Activated CD4-positive, alpha-beta memory T cell treated with anti-CD3 and anti-CD28 coated beads for 36 hours (primary cell): ENCODE measurements around the gene CR2. TPM values are rescaled to one million over a fixed set of nuclear protein-coding genes. Genes with fewer than 3 reads are reported as not detected.
"Not testable (repeated sequence)": the region's sequence is repeated elsewhere in the genome, so short reads cannot be mapped to it uniquely, and the experiment has no call there.

ENCODE experiments used
- CTCF ChIA-PET: fragments of 350-600 bp; sonication (Branson Sonifier 250); formaldehyde crosslinking; loops from one replicate; lab custom pipeline; 2021; ENCODE audit warnings: antibody characterized with exemption, inconsistent platforms; lab: Charles Lee
- POLR2A ChIA-PET: fragments of 350-600 bp; sonication (Branson Sonifier 250); formaldehyde crosslinking; loops from one replicate; lab custom pipeline; 2021; ENCODE audit warnings: antibody characterized with exemption; lab: Charles Lee
- DNase-seq: peaks from one replicate; pipeline ENCODE4 v3.0.0-alpha.2; 2020
- H3K27ac Mint-ChIP-seq: one replicate; pipeline ENCODE4 v1.8.0; 2021; ENCODE audit warnings: mixed read lengths
- H3K27me3 Mint-ChIP-seq: one replicate; pipeline ENCODE4 v1.8.0; 2021; ENCODE audit warnings: mixed read lengths
- H3K36me3 Mint-ChIP-seq: one replicate; pipeline ENCODE4 v1.8.0; 2021; ENCODE audit warnings: mixed read lengths
- H3K4me1 Mint-ChIP-seq: one replicate; pipeline ENCODE4 v1.8.0; 2021; ENCODE audit warnings: low read depth, mixed read lengths
- H3K4me3 Mint-ChIP-seq: one replicate; pipeline ENCODE4 v1.8.0; 2021; ENCODE audit warnings: mild to moderate bottlenecking, mixed read lengths
- H3K9me3 Mint-ChIP-seq: one replicate; pipeline ENCODE4 v1.8.0; 2021; ENCODE audit warnings: mixed read lengths
- intact Hi-C: fragments of 100-400 bp; cut with micrococcal nuclease; formaldehyde crosslinking; loops from one replicate; pipeline ENCODE4 v1.15.1; 2023
- total RNA-seq, 2 experiments: library from RNA; stranded (reverse); gene quantifications; one replicate each; pipeline ENCODE4 v1.2.3, GENCODE V29; 2021

The CR2 gene
- total RNA-seq, 2 experiments from 2014 or later: 0.10 TPM; not detected in 1

GRCh38 chr1:207423560-207424292, 30.4 kb upstream of the CR2 start:
- DNase-seq: no peak
- no peaks in the 10 kb centered on the region for H3K36me3 Mint-ChIP-seq
- no peak overlapping the region for H3K27ac Mint-ChIP-seq
- ChIA-PET POLR2A (no interaction called here), CTCF (no interaction called here)
- intact Hi-C loops: no loop called here
- peaks cover 8% of the 10 kb centered on the region for H3K27me3 Mint-ChIP-seq
- H3K4me3 Mint-ChIP-seq: no peak overlapping the region
- H3K4me1 Mint-ChIP-seq: no peaks in the 10 kb centered on the region
- peaks cover 14% of the 10 kb centered on the region for H3K9me3 Mint-ChIP-seq

DNA sequence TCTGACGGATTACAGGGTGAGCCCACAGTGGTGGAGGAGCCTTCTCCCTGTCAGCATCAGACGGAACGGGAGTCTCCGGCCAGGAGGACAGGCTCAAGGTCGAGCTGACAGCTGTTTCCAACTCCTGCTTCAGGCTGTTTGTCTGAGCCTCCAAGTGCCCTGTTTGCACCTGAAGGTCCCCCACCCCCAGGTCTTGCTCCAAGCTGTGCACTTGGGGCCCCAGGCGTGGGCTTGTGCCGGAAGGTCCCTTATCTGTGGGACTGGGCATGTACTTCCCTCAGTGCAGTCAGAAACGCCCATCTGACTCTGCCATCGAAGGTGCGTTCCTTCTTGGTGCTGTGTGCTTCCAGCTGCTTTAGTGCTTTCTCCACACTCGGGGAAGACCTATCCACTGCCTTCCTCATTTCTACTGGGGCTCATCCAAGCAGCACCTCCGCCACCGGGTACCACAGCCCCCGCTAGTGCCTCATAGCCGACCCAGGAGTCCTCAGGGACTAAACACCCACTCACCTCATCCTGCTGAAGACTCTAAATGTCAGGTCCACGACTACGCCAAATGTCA, 29.5 kb upstream of the CR2 start:
- peaks cover 11% of the 10 kb centered on the region for H3K27me3 Mint-ChIP-seq
- CTCF ChIA-PET: no interaction called here

GRCh38 chr1:207427832-207428585, 26.1 kb upstream of the CR2 start:
- H3K27ac Mint-ChIP-seq: no peak overlapping the region
- POLR2A ChIA-PET: no interaction called here
- no peaks in the 10 kb centered on the region for H3K9me3 Mint-ChIP-seq
- intact Hi-C loops: no loop called here
- peaks cover 14% of the 10 kb centered on the region for H3K27me3 Mint-ChIP-seq
- no peak for DNase-seq
- no peak overlapping the region for H3K4me3 Mint-ChIP-seq
- CTCF ChIA-PET: no interaction called here
- no peaks in the 10 kb centered on the region for H3K36me3 Mint-ChIP-seq
- H3K4me1 Mint-ChIP-seq: no peaks in the 10 kb centered on the region

More for the DNA sequence above, 29.5 kb upstream of the CR2 start:
- DNase-seq: no peak
- no peaks in the 10 kb centered on the region for H3K4me1 Mint-ChIP-seq
- no peak overlapping the region for H3K4me3 Mint-ChIP-seq
- peaks cover 11% of the 10 kb centered on the region for H3K9me3 Mint-ChIP-seq
- no peak overlapping the region for H3K27ac Mint-ChIP-seq
- POLR2A ChIA-PET: no interaction called here
- intact Hi-C loops: no loop called here
- no peaks in the 10 kb centered on the region for H3K36me3 Mint-ChIP-seq

DNA sequence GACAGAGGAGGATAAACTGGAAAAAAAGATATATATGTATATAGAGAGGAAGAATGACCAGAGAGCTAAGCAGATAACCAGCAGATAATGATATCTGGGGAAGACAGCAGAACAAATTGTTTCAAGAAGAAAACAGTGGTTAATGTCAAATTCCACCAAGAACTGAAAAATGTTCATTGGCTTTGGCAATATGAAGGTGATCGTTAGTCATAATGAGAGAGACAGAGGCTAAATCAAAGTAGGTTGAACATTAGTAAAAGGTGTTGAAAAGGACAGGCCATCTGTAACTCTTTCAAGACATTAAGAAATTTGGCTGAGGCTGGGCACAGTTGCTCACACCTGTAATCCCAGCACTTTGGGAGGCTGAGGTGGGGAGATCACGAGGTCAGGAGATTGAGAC, 25.3 kb upstream of the CR2 start:
- ChIA-PET POLR2A (no interaction called here), CTCF (no interaction called here)
- no peak for DNase-seq
- no peaks in the 10 kb centered on the region for H3K4me1 Mint-ChIP-seq
- H3K9me3 Mint-ChIP-seq: no peaks in the 10 kb centered on the region
- H3K27me3 Mint-ChIP-seq: peaks cover 14% of the 10 kb centered on the region
- intact Hi-C loops: no loop called here
- no peaks in the 10 kb centered on the region for H3K36me3 Mint-ChIP-seq
- no peak overlapping the region for H3K4me3 Mint-ChIP-seq
- no peak overlapping the region for H3K27ac Mint-ChIP-seq

DNA sequence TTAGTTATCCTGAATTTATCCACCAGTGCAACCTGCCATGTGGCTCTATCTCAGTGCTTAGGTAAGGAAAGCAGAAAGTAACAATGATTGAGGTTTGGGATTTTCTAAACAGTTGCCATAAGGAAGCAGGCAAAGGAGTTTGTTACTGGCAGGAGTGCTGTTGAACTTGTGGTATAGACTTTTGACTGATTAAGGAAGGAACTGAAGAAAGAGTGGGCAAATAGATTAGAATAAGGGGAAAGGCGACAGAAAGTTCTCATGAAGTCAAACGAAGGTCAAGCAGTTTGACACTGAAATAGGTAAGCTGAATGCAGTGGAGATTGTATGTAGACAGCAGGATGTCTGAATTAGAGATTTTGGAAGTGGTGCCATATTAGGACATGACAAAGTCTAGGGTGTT, 24.2 kb upstream of the CR2 start:
- CTCF ChIA-PET: no interaction called here
- no peaks in the 10 kb centered on the region for H3K36me3 Mint-ChIP-seq
- H3K4me1 Mint-ChIP-seq: no peaks in the 10 kb centered on the region
- H3K4me3 Mint-ChIP-seq: no peak overlapping the region
- POLR2A ChIA-PET: no interaction called here
- intact Hi-C loops: no loop called here
- H3K9me3 Mint-ChIP-seq: no peaks in the 10 kb centered on the region
- no peak overlapping the region for H3K27ac Mint-ChIP-seq
- DNase-seq: no peak
- H3K27me3 Mint-ChIP-seq: peaks cover 21% of the 10 kb centered on the region

- H3K27ac Mint-ChIP-seq: no peak overlapping the region
- CTCF ChIA-PET: interaction anchor here (0.7 to 1.7 kb wide), 2 partner anchors 25 to 439 kb away, joined by 3 to 4 read pairs; no protein-coding TSS in a partner anchor
- peaks cover 19% of the 10 kb centered on the region for H3K27me3 Mint-ChIP-seq
- intact Hi-C loops: no loop called here
- DNase-seq: no peak
- no peak overlapping the region for H3K4me3 Mint-ChIP-seq
- POLR2A ChIA-PET: no interaction called here
- H3K4me1 Mint-ChIP-seq: no peaks in the 10 kb centered on the region
- H3K36me3 Mint-ChIP-seq: no peaks in the 10 kb centered on the region
- no peaks in the 10 kb centered on the region for H3K9me3 Mint-ChIP-seq
Measured at GRCh38 chr1:207430602-207431001, 23.5 kb upstream of the CR2 start.

GRCh38 chr1:207431508-207431907, 22.6 kb upstream of the CR2 start:
- no peak for DNase-seq
- Mint-ChIP-seq H3K4me3 (no peak overlapping the region), H3K36me3 (no peaks in the 10 kb centered on the region), H3K27me3 (peaks cover 19% of the 10 kb centered on the region), H3K9me3 (no peaks in the 10 kb centered on the region), H3K4me1 (peaks cover 4% of the 10 kb centered on the region), H3K27ac (no peak overlapping the region)
- intact Hi-C loops: no loop called here
- CTCF ChIA-PET: interaction anchor here (1.7 kb wide), 1 partner anchor 26 kb away, joined by 4 read pairs; no protein-coding TSS in a partner anchor
- POLR2A ChIA-PET: no interaction called here

- H3K36me3 Mint-ChIP-seq: no peaks in the 10 kb centered on the region
- H3K27ac Mint-ChIP-seq: no peak overlapping the region
- H3K4me3 Mint-ChIP-seq: no peak overlapping the region
- ChIA-PET POLR2A (no interaction called here), CTCF (no interaction called here)
- intact Hi-C loops: no loop called here
- peaks cover 7% of the 10 kb centered on the region for H3K4me1 Mint-ChIP-seq
- no peak for DNase-seq
- H3K27me3 Mint-ChIP-seq: peaks cover 15% of the 10 kb centered on the region
- no peaks in the 10 kb centered on the region for H3K9me3 Mint-ChIP-seq
Measured at GRCh38 chr1:207433435-207433834, 20.7 kb upstream of the CR2 start.

DNA sequence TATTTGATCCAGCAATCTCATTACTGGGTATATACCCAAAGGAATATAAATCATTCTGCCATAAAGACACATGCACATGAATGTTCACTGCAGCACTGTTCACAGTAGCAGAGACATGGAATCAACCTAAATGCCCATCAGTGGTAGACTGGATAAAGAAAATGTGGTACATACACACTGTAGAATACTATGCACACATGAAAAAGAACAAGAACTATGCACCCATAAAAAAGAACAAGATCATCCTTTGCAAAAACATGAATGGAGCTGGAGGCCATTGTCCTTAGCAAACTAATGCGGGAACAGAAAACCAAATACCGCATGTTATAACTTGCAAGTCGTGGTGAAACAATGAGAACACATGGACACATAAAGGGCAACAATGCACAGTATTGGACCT, 17.4 kb upstream of the CR2 start:
- intact Hi-C loops, H3K36me3 Mint-ChIP-seq, DNase-seq, CTCF ChIA-PET, POLR2A ChIA-PET, H3K27ac Mint-ChIP-seq, H3K27me3 Mint-ChIP-seq, H3K9me3 Mint-ChIP-seq, H3K4me3 Mint-ChIP-seq, H3K4me1 Mint-ChIP-seq: not testable (repeated sequence)

DNA sequence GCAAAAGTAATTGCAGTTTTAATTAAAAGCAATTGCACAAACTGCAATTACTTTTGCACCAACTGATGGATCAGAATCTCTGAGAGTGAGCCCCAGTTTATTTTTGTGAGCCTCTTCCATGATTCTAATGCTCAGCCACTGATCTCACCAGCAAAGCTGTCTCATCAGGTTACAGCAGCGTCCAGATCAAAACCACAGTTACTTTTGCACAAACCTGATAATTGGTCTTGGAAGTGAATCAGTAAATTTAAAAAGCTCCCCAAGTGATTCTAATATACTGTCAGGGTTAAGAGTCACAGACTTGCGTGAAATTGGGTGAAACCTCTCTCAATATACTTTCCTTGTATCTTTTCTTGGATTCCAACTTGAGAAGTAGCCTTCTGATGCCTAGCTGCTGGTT, 13.5 kb upstream of the CR2 start:
- ChIA-PET POLR2A (no interaction called here), CTCF (no interaction called here)
- peaks cover 1% of the 10 kb centered on the region for H3K27me3 Mint-ChIP-seq
- intact Hi-C loops: no loop called here
- DNase-seq: no peak
- H3K9me3 Mint-ChIP-seq: no peaks in the 10 kb centered on the region
- peaks cover 11% of the 10 kb centered on the region for H3K4me1 Mint-ChIP-seq
- no peak overlapping the region for H3K4me3 Mint-ChIP-seq
- H3K27ac Mint-ChIP-seq: no peak overlapping the region
- no peaks in the 10 kb centered on the region for H3K36me3 Mint-ChIP-seq

DNA sequence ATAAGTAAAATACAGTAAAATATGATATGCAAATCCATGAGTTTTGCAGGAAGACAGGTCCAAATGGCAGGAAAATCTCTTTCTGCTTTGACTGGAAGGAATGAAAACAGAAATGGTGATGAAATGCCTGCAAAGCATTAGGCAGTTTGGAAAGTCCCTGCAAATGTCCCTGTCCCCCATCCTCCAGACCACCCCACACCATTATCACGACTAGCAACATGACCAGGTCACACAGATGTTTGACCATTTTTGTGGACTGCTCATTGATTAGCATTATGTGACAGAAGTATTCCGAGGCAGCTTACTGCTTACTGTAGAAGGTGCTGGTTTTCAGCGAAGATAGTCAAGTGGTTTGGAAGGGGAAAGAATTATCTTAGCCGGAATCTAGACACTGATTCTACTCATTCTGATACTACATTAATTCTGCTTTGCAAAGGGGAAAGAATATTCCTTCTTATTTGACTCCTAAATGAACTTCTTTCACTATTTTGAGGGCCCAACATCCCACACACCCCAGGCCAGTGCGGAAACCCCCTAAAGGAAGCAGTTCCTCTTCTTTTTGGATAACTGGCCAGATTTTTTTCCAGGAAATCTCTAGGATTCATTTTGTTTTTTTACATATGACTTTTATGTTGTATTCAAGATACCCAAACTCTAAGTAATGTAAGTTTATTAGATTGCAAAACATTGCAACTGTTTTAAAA, 9.5 kb upstream of the CR2 start:
- CTCF ChIA-PET: no interaction called here
- DNase-seq: no peak
- H3K36me3 Mint-ChIP-seq: no peaks in the 10 kb centered on the region
- H3K9me3 Mint-ChIP-seq: no peaks in the 10 kb centered on the region
- intact Hi-C loops: no loop called here
- POLR2A ChIA-PET: no interaction called here
- peaks cover 7% of the 10 kb centered on the region for H3K27me3 Mint-ChIP-seq
- peaks cover 4% of the 10 kb centered on the region for H3K4me1 Mint-ChIP-seq
- no peak overlapping the region for H3K4me3 Mint-ChIP-seq
- H3K27ac Mint-ChIP-seq: no peak overlapping the region

- Mint-ChIP-seq H3K9me3 (no peaks in the 10 kb centered on the region), H3K27ac (no peak overlapping the region), H3K4me3 (peak overlapping the region; percentile 17), H3K36me3 (no peaks in the 10 kb centered on the region), H3K27me3 (peaks cover 31% of the 10 kb centered on the region), H3K4me1 (peaks cover 9% of the 10 kb centered on the region)
- ChIA-PET CTCF (interaction anchor here (0.7 to 2.4 kb wide), 3 partner anchors 10 to 370 kb away, joined by 3 to 16 read pairs (median 3); no protein-coding TSS in a partner anchor), POLR2A (interaction anchor here (1.1 kb wide), 1 partner anchor 46 kb away, joined by 3 read pairs; no protein-coding TSS in a partner anchor)
- intact Hi-C loops: no loop called here
- no peak for DNase-seq
Measured at GRCh38 chr1:207453710-207454045, 450 bp upstream of the CR2 start.
